Neuronal stem cell (in vitro differentiated cells): ENCODE data around the gene CA9.

ENCODE experiments used
- DNase-seq: peaks from one replicate; pipeline ENCODE4 v3.0.0-alpha.2; 2013; ENCODE audit warnings: low spot score
- H2AFZ ChIP-seq: one replicate; pipeline ENCODE4 v1.6.1; 2013; ENCODE audit warnings: mild to moderate bottlenecking, low read length, inconsistent platforms
- H2AK5ac ChIP-seq: 2 replicates; pipeline ENCODE4 v1.6.1; 2013; ENCODE audit warnings: low read depth, mild to moderate bottlenecking, inconsistent platforms, low read length, moderate library complexity, mixed read lengths
- H2BK120ac ChIP-seq: 2 replicates; pipeline ENCODE4 v1.6.1; 2013; ENCODE audit warnings: low read depth, mild to moderate bottlenecking, inconsistent platforms, low read length, moderate library complexity, mixed read lengths
- H2BK12ac ChIP-seq: one replicate; pipeline ENCODE4 v1.6.1; 2013; ENCODE audit warnings: low read length, inconsistent platforms
- H2BK15ac ChIP-seq: 2 replicates; pipeline ENCODE4 v1.6.1; 2013; ENCODE audit warnings: mild to moderate bottlenecking, low read length, inconsistent platforms, mixed read lengths
- H2BK5ac ChIP-seq: one replicate; pipeline ENCODE4 v1.6.1; 2013; ENCODE audit warnings: inconsistent platforms, mild to moderate bottlenecking, low read length, moderate library complexity
- H3K14ac ChIP-seq: one replicate; pipeline ENCODE4 v1.6.1; 2013; ENCODE audit warnings: low read length, inconsistent platforms
- H3K18ac ChIP-seq: 2 replicates; pipeline ENCODE4 v1.6.1; 2013; ENCODE audit warnings: low read length, inconsistent platforms
- H3K23ac ChIP-seq: 2 replicates; pipeline ENCODE4 v1.6.1; 2013; ENCODE audit warnings: low read depth, mild to moderate bottlenecking, mixed read lengths, low read length, inconsistent platforms; ENCODE audit not compliant: poor library complexity
- H3K27ac ChIP-seq: replicated peaks from 3 replicates; pipeline ENCODE4 v1.5.1; 2013; ENCODE audit warnings: low read length, inconsistent platforms
- H3K27me3 ChIP-seq, 3 experiments: 2 replicates each; pipeline ENCODE4 v1.6.1; 2013; ENCODE audit warnings: low read length in 3 of 3, mild to moderate bottlenecking in 2 of 3, inconsistent platforms in 1 of 3, low read depth in 1 of 3, mixed read lengths in 1 of 3, moderate library complexity in 1 of 3; ENCODE audit not compliant: control insufficient read depth in 3 of 3, insufficient read depth in 3 of 3
- H3K36me3 ChIP-seq, 2 donors: replicated peaks in 1 of 2; 2 replicates each; pipeline ENCODE4 v1.6.1; 2013; ENCODE audit warnings: low read length in 2 of 2; ENCODE audit not compliant: control insufficient read depth in 2 of 2, insufficient read depth in 2 of 2
- H3K4ac ChIP-seq: 2 replicates; pipeline ENCODE4 v1.6.1; 2013; ENCODE audit warnings: inconsistent platforms, mild to moderate bottlenecking, low read length, moderate library complexity
- H3K4me1 ChIP-seq, 2 donors: 1 replicate in 1 of 2; 2 replicates in 1 of 2; pipeline ENCODE4 v1.6.1; 2013; ENCODE audit warnings: low read length in 2 of 2, low read depth in 1 of 2; ENCODE audit not compliant: control insufficient read depth in 2 of 2, insufficient read depth in 1 of 2
- H3K4me2 ChIP-seq: one replicate; pipeline ENCODE4 v1.6.1; 2013; ENCODE audit warnings: mild to moderate bottlenecking, low read length, inconsistent platforms; ENCODE audit not compliant: insufficient read depth, poor library complexity, severe bottlenecking
- H3K4me3 ChIP-seq, 2 donors: 2 replicates each; pipeline ENCODE4 v1.5.1; 2013; ENCODE audit warnings: low read length in 2 of 2, mild to moderate bottlenecking in 2 of 2, inconsistent platforms in 1 of 2, moderate library complexity in 1 of 2
- H3K79me1 ChIP-seq: one replicate; pipeline ENCODE4 v1.6.1; 2013; ENCODE audit warnings: low read depth, mild to moderate bottlenecking, inconsistent platforms, low read length, moderate library complexity
- H3K9ac ChIP-seq: one replicate; pipeline ENCODE4 v1.6.1; 2013; ENCODE audit warnings: mild to moderate bottlenecking, low read depth, low read length, inconsistent platforms; ENCODE audit not compliant: poor library complexity
- H3K9me3 ChIP-seq, 2 donors: replicated peaks in 1 of 2; 2 replicates each; pipeline versions ENCODE3 to v1.6.1; 2013; ENCODE audit warnings: low read length in 2 of 2, mild to moderate bottlenecking in 2 of 2, inconsistent platforms in 1 of 2, low read depth in 1 of 2, mixed read lengths in 1 of 2, moderate library complexity in 1 of 2; ENCODE audit not compliant: control insufficient read depth in 2 of 2, insufficient read depth in 1 of 2
- H4K8ac ChIP-seq: one replicate; pipeline ENCODE4 v1.6.1; 2013; ENCODE audit warnings: low read depth, mild to moderate bottlenecking, inconsistent platforms, low read length, moderate library complexity
- H4K91ac ChIP-seq: one replicate; pipeline ENCODE4 v1.6.1; 2013; ENCODE audit warnings: low read length, low read depth, mild to moderate bottlenecking, inconsistent platforms; ENCODE audit not compliant: poor library complexity
- WGBS, 2 donors: extraction: QIAGEN DNeasy Blood & Tissue Kit; methylation state at CpG; one replicate each; pipeline ENCODE4 v1.1.7; 2013; ENCODE audit warnings: missing lambda C conversion rate in 2 of 2, mixed read lengths in 1 of 2; ENCODE audit not compliant: insufficient read length in 2 of 2, insufficient replicate concordance in 1 of 2; ENCODE audit errors: extremely low coverage in 2 of 2; 5-methylcytosine and 5-hydroxymethylcytosine counted together

Gene CA9

GRCh38 chr9:35680331-35681105 is 6.8 kb downstream of the CA9 start:
- H3K9ac ChIP-seq: no peak overlapping the region
- no peak for DNase-seq
- no peak overlapping the region for H2BK5ac ChIP-seq
- no peak overlapping the region for H3K14ac ChIP-seq
- peak overlapping the region; percentile 31 for H2AK5ac ChIP-seq
- no peak overlapping the region for H2BK120ac ChIP-seq
- H4K91ac ChIP-seq: no peak overlapping the region
- H3K4me3 ChIP-seq: no peak overlapping the region
- peaks cover 0 to 16% of the 10 kb centered on the region in 2 donors for H3K4me1 ChIP-seq
- no peak overlapping the region for H2BK12ac ChIP-seq
- peaks cover 19 to 32% of the 10 kb centered on the region in 2 donors for H3K36me3 ChIP-seq
- no peak overlapping the region for H3K4me2 ChIP-seq
- peak overlapping the region; percentile 6 for H3K23ac ChIP-seq
- H3K79me1 ChIP-seq: no peaks in the 10 kb centered on the region
- H3K9me3 ChIP-seq: no peaks in the 10 kb centered on the region
- no peak overlapping the region for H4K8ac ChIP-seq
- no peak overlapping the region for H3K4ac ChIP-seq
- no CpG with 5 or more reads among the region's 15 CpGs for WGBS, 2 donors
- peaks cover 0 to 5% (median 0%) of the 10 kb centered on the region in 3 experiments for H3K27me3 ChIP-seq
- peak overlapping the region; percentile 36 for H3K27ac ChIP-seq
- no peak overlapping the region for H2AFZ ChIP-seq
- H2BK15ac ChIP-seq: no peak overlapping the region
- no peak overlapping the region for H3K18ac ChIP-seq

DNA sequence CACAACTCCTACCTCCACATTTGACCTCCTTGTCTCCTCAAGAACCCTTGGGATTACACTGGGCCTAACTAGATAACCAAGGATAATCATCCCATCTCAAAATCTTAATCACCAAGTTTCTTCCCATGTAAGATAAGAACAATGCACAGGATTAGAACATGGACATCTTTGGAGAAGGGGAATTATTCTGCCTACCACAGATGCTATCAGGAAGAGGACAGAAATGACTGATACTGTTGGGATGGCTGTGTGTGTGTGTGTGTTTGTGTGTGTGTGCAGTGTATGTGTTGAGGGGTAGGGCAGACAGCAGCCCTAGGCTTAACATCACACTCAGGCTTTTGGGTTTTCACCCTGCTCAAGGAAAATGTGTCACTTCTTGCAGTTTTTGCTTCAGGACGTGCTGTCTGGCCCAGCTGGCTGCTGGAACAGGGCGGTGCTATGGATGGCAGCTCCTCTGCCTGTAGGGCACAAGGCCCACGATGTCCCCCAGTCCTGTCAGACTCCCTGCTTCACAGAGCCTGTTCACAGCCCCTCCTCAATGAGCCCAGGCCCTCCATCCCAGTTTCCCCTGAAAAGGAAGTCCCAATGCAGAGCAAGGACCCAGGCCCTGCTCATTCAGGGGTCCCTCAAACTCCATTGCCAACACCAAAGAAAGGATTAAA is 7.7 kb downstream of the CA9 start:
- H4K91ac ChIP-seq: no peak overlapping the region
- H3K18ac ChIP-seq: no peak overlapping the region
- no peak overlapping the region for H2AFZ ChIP-seq
- no peak overlapping the region for H3K27ac ChIP-seq
- peak overlapping the region; percentile 45 for H3K23ac ChIP-seq
- H3K4me3 ChIP-seq: peak overlapping the region in 1 of 2 donors; percentile 9
- H2BK12ac ChIP-seq: no peak overlapping the region
- H3K79me1 ChIP-seq: no peaks in the 10 kb centered on the region
- WGBS, 2 donors: no CpG with 5 or more reads among the region's 3 CpGs
- peaks cover 19 to 35% of the 10 kb centered on the region in 2 donors for H3K36me3 ChIP-seq
- H3K27me3 ChIP-seq: peaks cover 0 to 2% (median 0%) of the 10 kb centered on the region in 3 experiments
- peak overlapping the region; percentile 50 for H3K9ac ChIP-seq
- no peak overlapping the region for H2AK5ac ChIP-seq
- H3K4me2 ChIP-seq: no peak overlapping the region
- H3K14ac ChIP-seq: no peak overlapping the region
- H3K4me1 ChIP-seq: peaks cover 0 to 14% of the 10 kb centered on the region in 2 donors
- H2BK5ac ChIP-seq: no peak overlapping the region
- H2BK15ac ChIP-seq: no peak overlapping the region
- no peak overlapping the region for H4K8ac ChIP-seq
- no peak for DNase-seq
- no peak overlapping the region for H2BK120ac ChIP-seq
- H3K4ac ChIP-seq: no peak overlapping the region
- no peaks in the 10 kb centered on the region for H3K9me3 ChIP-seq

DNA sequence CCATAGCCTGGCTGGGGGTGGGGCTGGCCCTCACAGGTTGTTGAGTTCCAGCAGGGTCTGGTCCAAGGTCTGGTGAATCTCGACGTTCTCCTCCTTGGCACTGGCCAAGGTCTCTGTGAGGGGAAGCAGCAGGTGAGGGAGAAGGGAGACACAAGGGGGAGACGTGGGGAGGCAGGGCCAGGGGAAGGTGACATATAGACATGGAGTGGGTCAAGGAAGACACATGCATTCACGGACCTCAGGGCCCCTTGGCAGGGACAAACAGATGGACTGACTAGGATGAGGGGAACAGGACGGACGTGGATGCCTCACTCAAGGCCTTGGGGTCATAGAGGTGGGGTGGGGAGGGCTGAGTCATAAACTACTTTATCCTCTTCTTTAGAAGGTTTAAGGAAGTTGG is 8.3 kb downstream of the CA9 start:
- H3K4me1 ChIP-seq: peaks cover 0 to 13% of the 10 kb centered on the region in 2 donors

More for the DNA sequence above, 8.3 kb downstream of the CA9 start:
- Histone ChIP-seq H3K14ac (no peak overlapping the region), H2BK5ac (no peak overlapping the region), H3K79me1 (no peaks in the 10 kb centered on the region), H3K36me3 (peaks cover 19 to 35% of the 10 kb centered on the region in 2 donors), H3K4me2 (no peak overlapping the region), H4K8ac (no peak overlapping the region), H3K4ac (no peak overlapping the region), H3K4me3 (no peak overlapping the region), H3K27ac (no peak overlapping the region), H2AFZ (no peak overlapping the region), H3K18ac (no peak overlapping the region), H3K23ac (no peak overlapping the region), H4K91ac (no peak overlapping the region), H3K9ac (no peak overlapping the region), H2BK12ac (no peak overlapping the region), H2BK15ac (no peak overlapping the region), H3K27me3 (no peaks in the 10 kb centered on the region), H2BK120ac (no peak overlapping the region), H2AK5ac (no peak overlapping the region), H3K9me3 (no peaks in the 10 kb centered on the region)
- no CpG with 5 or more reads among the region's 6 CpGs for WGBS, 2 donors
- DNase-seq: no peak
